Sigmoid colon (tissue), 4 donors: ENCODE data around the gene FBXL7.

Source experiments
- EP300 ChIP-seq, 4 donors: sonication (generic); formaldehyde crosslinking; IDR thresholded peaks; one replicate each; pipeline ENCODE4 v1.6.1; 2017; ENCODE audit warnings: antibody characterized with exemption in 4 of 4
- POLR2A ChIP-seq, 2 donors: fragments of 450-650 bp; IDR thresholded peaks; one replicate each; pipeline ENCODE4 v1.6.1; 2016; ENCODE audit warnings: antibody characterized with exemption in 2 of 2, mild to moderate bottlenecking in 2 of 2, moderate library complexity in 2 of 2
- POLR2AphosphoS5 ChIP-seq, 4 donors: sonication (generic); formaldehyde crosslinking; IDR thresholded peaks; one replicate each; pipeline ENCODE4 v1.6.1; 2017; ENCODE audit warnings: antibody characterized with exemption in 4 of 4
- TF ChIP-seq, protein P1 (sequence below), 4 experiments: fragments of 450-650 bp in 3 of 4; fragments of 200-600 bp in 1 of 4; IDR thresholded peaks; one replicate each; pipeline ENCODE4 v1.5.1; 2016 to 2019; ENCODE audit warnings: antibody characterized with exemption in 4 of 4, mild to moderate bottlenecking in 3 of 4, moderate library complexity in 2 of 4

GRCh38 chr5:15601853-15602252 is 101.9 kb downstream of the FBXL7 start:
- TF ChIP-seq EP300 (IDR thresholded peaks at IDR 0.05) (no peak), POLR2A (IDR thresholded peaks at IDR 0.05) (no peak), POLR2AphosphoS5 (IDR thresholded peaks at IDR 0.05) (no peak)
- TF ChIP-seq, protein P1, sequence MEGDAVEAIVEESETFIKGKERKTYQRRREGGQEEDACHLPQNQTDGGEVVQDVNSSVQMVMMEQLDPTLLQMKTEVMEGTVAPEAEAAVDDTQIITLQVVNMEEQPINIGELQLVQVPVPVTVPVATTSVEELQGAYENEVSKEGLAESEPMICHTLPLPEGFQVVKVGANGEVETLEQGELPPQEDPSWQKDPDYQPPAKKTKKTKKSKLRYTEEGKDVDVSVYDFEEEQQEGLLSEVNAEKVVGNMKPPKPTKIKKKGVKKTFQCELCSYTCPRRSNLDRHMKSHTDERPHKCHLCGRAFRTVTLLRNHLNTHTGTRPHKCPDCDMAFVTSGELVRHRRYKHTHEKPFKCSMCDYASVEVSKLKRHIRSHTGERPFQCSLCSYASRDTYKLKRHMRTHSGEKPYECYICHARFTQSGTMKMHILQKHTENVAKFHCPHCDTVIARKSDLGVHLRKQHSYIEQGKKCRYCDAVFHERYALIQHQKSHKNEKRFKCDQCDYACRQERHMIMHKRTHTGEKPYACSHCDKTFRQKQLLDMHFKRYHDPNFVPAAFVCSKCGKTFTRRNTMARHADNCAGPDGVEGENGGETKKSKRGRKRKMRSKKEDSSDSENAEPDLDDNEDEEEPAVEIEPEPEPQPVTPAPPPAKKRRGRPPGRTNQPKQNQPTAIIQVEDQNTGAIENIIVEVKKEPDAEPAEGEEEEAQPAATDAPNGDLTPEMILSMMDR (IDR thresholded peaks at IDR 0.05): no peak
